ENCODE data around the gene JAKMIP3. TPM values are rescaled to one million over a fixed set of nuclear protein-coding genes. Genes with fewer than 3 reads are reported as not detected.

The JAKMIP3 gene
- total RNA-seq, 1 experiment from 2014 or later, result not detected

- no TSS peak for BruUV-seq (replicated peaks)
- POLR2A ChIA-PET, result no interaction called here
- H3K9me3 Mint-ChIP-seq (ENCODE audit: unreplicated experiment), result no peaks in the 10 kb centered on the region
- H3K4me3 Mint-ChIP-seq (ENCODE audit: unreplicated experiment), result no peak overlapping the region
- no peaks in the 10 kb centered on the region for H3K36me3 Mint-ChIP-seq (ENCODE audit: insufficient read depth, unreplicated experiment)
- no peak for TF ChIP-seq CTCF (IDR thresholded peaks at IDR 0.05; ENCODE audit: unreplicated experiment)
- H3K4me1 Mint-ChIP-seq (ENCODE audit: insufficient read depth, unreplicated experiment), result no peaks in the 10 kb centered on the region
- H3K27me3 Mint-ChIP-seq (ENCODE audit: insufficient read depth, unreplicated experiment), result no peaks in the 10 kb centered on the region
- no peak overlapping the region for H3K27ac Mint-ChIP-seq (ENCODE audit: low read depth, unreplicated experiment)
- CTCF ChIA-PET, result no interaction called here
- no peak for DNase-seq (ENCODE audit: unreplicated experiment)
- intact Hi-C loops (cut with micrococcal nuclease), result no loop called here
Measured at GRCh38 chr10:132062116-132062515, 3.6 kb upstream of the JAKMIP3 start.

GRCh38 chr10:132062641-132063390 is 2.9 kb upstream of the JAKMIP3 start:
- CTCF ChIA-PET, result interaction anchor here (0.6 kb wide), 2 partner anchors 11 to 37 kb away, joined by 3 to 4 read pairs; no protein-coding TSS in a partner anchor
- Mint-ChIP-seq H3K27me3 (ENCODE audit: insufficient read depth, unreplicated experiment) (no peaks in the 10 kb centered on the region), H3K4me3 (ENCODE audit: unreplicated experiment) (no peak overlapping the region), H3K27ac (ENCODE audit: low read depth, unreplicated experiment) (no peak overlapping the region), H3K4me1 (ENCODE audit: insufficient read depth, unreplicated experiment) (no peaks in the 10 kb centered on the region), H3K9me3 (ENCODE audit: unreplicated experiment) (no peaks in the 10 kb centered on the region), H3K36me3 (ENCODE audit: insufficient read depth, unreplicated experiment) (no peaks in the 10 kb centered on the region)
- BruUV-seq (replicated peaks), result no TSS peak
- no peak for DNase-seq (ENCODE audit: unreplicated experiment)
- POLR2A ChIA-PET, result no interaction called here
- no peak for TF ChIP-seq CTCF (IDR thresholded peaks at IDR 0.05; ENCODE audit: unreplicated experiment)
- intact Hi-C loops (cut with micrococcal nuclease), result no loop called here

- TF ChIP-seq CTCF (IDR thresholded peaks at IDR 0.05; ENCODE audit: unreplicated experiment), result no peak
- Mint-ChIP-seq H3K9me3 (ENCODE audit: unreplicated experiment) (no peaks in the 10 kb centered on the region), H3K36me3 (ENCODE audit: insufficient read depth, unreplicated experiment) (no peaks in the 10 kb centered on the region), H3K4me1 (ENCODE audit: insufficient read depth, unreplicated experiment) (no peaks in the 10 kb centered on the region), H3K4me3 (ENCODE audit: unreplicated experiment) (no peak overlapping the region), H3K27ac (ENCODE audit: low read depth, unreplicated experiment) (no peak overlapping the region), H3K27me3 (ENCODE audit: insufficient read depth, unreplicated experiment) (no peaks in the 10 kb centered on the region)
- ChIA-PET POLR2A (no interaction called here), CTCF (interaction anchor here (0.6 to 0.7 kb wide), 2 partner anchors 36 to 160 kb away, joined by 3 read pairs; no protein-coding TSS in a partner anchor)
- intact Hi-C loops (cut with micrococcal nuclease), result no loop called here
- no TSS peak for BruUV-seq (replicated peaks)
- no peak for DNase-seq (ENCODE audit: unreplicated experiment)
Measured at GRCh38 chr10:132063432-132063831, 2.3 kb upstream of the JAKMIP3 start.

DNA sequence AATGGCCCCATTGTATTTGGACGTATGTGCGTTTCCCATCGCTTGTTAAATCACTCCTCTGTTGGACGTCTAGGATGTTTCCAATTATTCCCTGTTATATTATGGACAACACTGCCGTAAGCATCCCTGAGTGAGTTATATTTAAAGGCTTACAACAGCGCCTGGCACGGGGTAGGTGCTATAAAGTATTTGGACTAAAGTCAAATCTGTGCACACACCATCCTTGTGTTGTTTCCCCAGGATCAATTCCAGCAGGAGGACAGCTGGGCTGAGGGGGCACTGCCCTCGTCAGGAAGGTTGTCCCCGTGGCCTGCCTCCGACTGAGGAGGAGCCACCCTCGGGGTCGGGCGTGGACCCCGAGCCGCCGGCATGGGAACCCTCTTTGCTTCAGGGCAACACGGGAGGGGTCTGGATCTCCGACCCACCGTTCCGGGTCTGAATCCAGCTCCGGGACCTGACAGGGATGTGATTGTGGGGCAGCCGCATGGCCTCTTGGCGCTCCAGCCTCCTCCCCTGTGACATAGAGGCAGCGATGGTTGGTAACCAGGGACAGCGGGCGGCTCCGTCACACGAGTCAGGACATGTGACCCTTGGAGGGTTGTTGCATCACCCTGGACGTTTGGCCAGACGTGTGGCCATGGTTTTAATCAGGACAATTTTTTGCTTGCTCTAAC is 1.5 kb upstream of the JAKMIP3 start:
- H3K27me3 Mint-ChIP-seq (ENCODE audit: insufficient read depth, unreplicated experiment), result no peaks in the 10 kb centered on the region
- no peak overlapping the region for H3K4me3 Mint-ChIP-seq (ENCODE audit: unreplicated experiment)
- no TSS peak for BruUV-seq (replicated peaks)
- no peaks in the 10 kb centered on the region for H3K4me1 Mint-ChIP-seq (ENCODE audit: insufficient read depth, unreplicated experiment)
- no peaks in the 10 kb centered on the region for H3K9me3 Mint-ChIP-seq (ENCODE audit: unreplicated experiment)
- H3K36me3 Mint-ChIP-seq (ENCODE audit: insufficient read depth, unreplicated experiment), result no peaks in the 10 kb centered on the region
- POLR2A ChIA-PET, result no interaction called here
- CTCF ChIA-PET, result interaction anchor here (0.7 to 1.0 kb wide), 2 partner anchors 8 to 160 kb away, joined by 3 read pairs; no protein-coding TSS in a partner anchor
- intact Hi-C loops (cut with micrococcal nuclease), result no loop called here
- H3K27ac Mint-ChIP-seq (ENCODE audit: low read depth, unreplicated experiment), result no peak overlapping the region
- DNase-seq (ENCODE audit: unreplicated experiment), result no peak
- TF ChIP-seq CTCF (IDR thresholded peaks at IDR 0.05; ENCODE audit: unreplicated experiment), result no peak
